Left cardiac atrium (tissue), 2 donors: ENCODE results near the gene KCTD21. TPM values are rescaled to one million over a fixed set of nuclear protein-coding genes. Genes with fewer than 3 reads are reported as not detected.

Experiments
- total RNA-seq, 2 donors: library from RNA; stranded (reverse); fragmentation: NEBNext Ultra II Directional; extraction: Animal tissue kit (Norgen Biotek cat#: 25700); gene quantifications; one replicate each; pipeline ENCODE4 v1.2.1, GENCODE V29; 2021
- donor health status: DM: no; HTN: yes; CAD: no; lungs with severe emphysema.
- donor health status: DM: yes; HTN: yes; CAD: no.

Gene KCTD21
- total RNA-seq, 2 donors from 2014 or later: 6.4 to 6.8 TPM

Other genes with a start within 250 kb of the KCTD21 start
- gene INTS4, start 194.0 kb downstream of the KCTD21 start, total RNA-seq: 10 to 100 TPM; 15.9 to 17.7 TPM
- 1 to 10 TPM in 1 of 2 donors, under 1 TPM in 1; 0.94 to 1.3 TPM for gene KCTD14, start 165.3 kb downstream of the KCTD21 start, total RNA-seq
- gene THRSP, start 124.8 kb downstream of the KCTD21 start, total RNA-seq: 10 to 100 TPM; 34.6 to 88.4 TPM
- gene NDUFC2, start 108.8 kb downstream of the KCTD21 start, total RNA-seq: 100 to 1,000 TPM; 276 to 291 TPM
- 10 to 100 TPM; 21.1 to 25.2 TPM for gene ALG8, start 49.0 kb downstream of the KCTD21 start, total RNA-seq
- gene USP35, start 293 bp upstream of the KCTD21 start, total RNA-seq: 10 to 100 TPM in 1 of 2 donors, 1 to 10 TPM in 1; 6.5 to 10.6 TPM
- gene GAB2, start 229.2 kb upstream of the KCTD21 start, total RNA-seq: 10 to 100 TPM; 24.2 to 31.7 TPM